H7 (cell line): ENCODE data around the gene PAN3. TPM values are rescaled to one million over a fixed set of nuclear protein-coding genes. Genes with fewer than 3 reads are reported as not detected.
A peak's percentile ranks its signal among the peaks of the same experiment; 100 is the strongest.
"Not testable (repeated sequence)": the region's sequence is repeated elsewhere in the genome, so short reads cannot be mapped to it uniquely, and the experiment has no call there.

Experiments used
- DNase-seq: peaks from one replicate; pipeline ENCODE4 v3.0.0; 2012
- H3K27me3 ChIP-seq: 2 replicates; pipeline ENCODE4 v1.6.0; 2011; ENCODE audit warnings: mild to moderate bottlenecking, low read length; ENCODE audit not compliant: control insufficient read depth, insufficient read depth
- H3K36me3 ChIP-seq: replicated peaks from 2 replicates; pipeline ENCODE4 v1.5.1; 2011; ENCODE audit warnings: low read length; ENCODE audit not compliant: control insufficient read depth, insufficient read depth
- H3K4me3 ChIP-seq: 2 replicates; pipeline ENCODE4 v1.5.1; 2011; ENCODE audit warnings: low read depth, mild to moderate bottlenecking, control low read depth, low read length, moderate library complexity; ENCODE audit not compliant: insufficient read depth
- total RNA-seq: library from RNA; depleted of rRNA; stranded (reverse); fragments of >200 nt; shearing (Covaris generic); gene quantifications from 2 replicates; pipeline ENCODE4 v1.2.3, GENCODE V29; 2014

Gene PAN3
- total RNA-seq, 1 experiment from 2014 or later: 15.8 TPM

GRCh38 chr13:28117689-28118377, 20.5 kb upstream of the PAN3 start:
- DNase-seq: no peak
- Histone ChIP-seq H3K36me3 (no peaks in the 10 kb centered on the region), H3K4me3 (no peak overlapping the region), H3K27me3 (no peaks in the 10 kb centered on the region)

GRCh38 chr13:28120317-28120716, 18.0 kb upstream of the PAN3 start:
- no peak for DNase-seq
- Histone ChIP-seq H3K4me3 (no peak overlapping the region), H3K27me3 (no peaks in the 10 kb centered on the region), H3K36me3 (no peaks in the 10 kb centered on the region)

- DNase-seq: no peak
- H3K4me3 ChIP-seq: no peak overlapping the region
- H3K27me3 ChIP-seq: no peaks in the 10 kb centered on the region
- H3K36me3 ChIP-seq: no peaks in the 10 kb centered on the region
Observed at GRCh38 chr13:28121224-28121623, 17.1 kb upstream of the PAN3 start.

GRCh38 chr13:28128030-28128429, 10.3 kb upstream of the PAN3 start:
- no peak for DNase-seq
- H3K27me3 ChIP-seq: no peaks in the 10 kb centered on the region
- no peaks in the 10 kb centered on the region for H3K36me3 ChIP-seq
- no peak overlapping the region for H3K4me3 ChIP-seq

- no peak overlapping the region for H3K4me3 ChIP-seq
- no peaks in the 10 kb centered on the region for H3K27me3 ChIP-seq
- H3K36me3 ChIP-seq: no peaks in the 10 kb centered on the region
- DNase-seq: no peak
Observed at GRCh38 chr13:28128926-28129325, 9.4 kb upstream of the PAN3 start.

- no peak for DNase-seq
- Histone ChIP-seq H3K27me3 (no peaks in the 10 kb centered on the region), H3K4me3 (no peak overlapping the region), H3K36me3 (no peaks in the 10 kb centered on the region)
Observed at GRCh38 chr13:28129911-28130693, 8.2 kb upstream of the PAN3 start.

GRCh38 chr13:28131646-28132045, 6.7 kb upstream of the PAN3 start:
- no peak for DNase-seq
- H3K27me3 ChIP-seq: no peaks in the 10 kb centered on the region

GRCh38 chr13:28136916-28137315, 1.4 kb upstream of the PAN3 start:
- Histone ChIP-seq H3K27me3 (no peaks in the 10 kb centered on the region), H3K4me3 (no peak overlapping the region; the same call in 1 of the 2 replicates), H3K36me3 (no peaks in the 10 kb centered on the region)
- no peak for DNase-seq

More at GRCh38 chr13:28131646-28132045, 6.7 kb upstream of the PAN3 start:
- no peaks in the 10 kb centered on the region for H3K36me3 ChIP-seq
- no peak overlapping the region for H3K4me3 ChIP-seq

GRCh38 chr13:28137596-28137995, 749 bp upstream of the PAN3 start:
- peak overlapping the region; percentile 90 for H3K4me3 ChIP-seq
- no peaks in the 10 kb centered on the region for H3K36me3 ChIP-seq
- DNase-seq: no peak

GRCh38 chr13:28138756-28139470, 568 bp downstream of the PAN3 start:
- Histone ChIP-seq H3K4me3 (peak overlapping the region; percentile 90), H3K36me3 (no peaks in the 10 kb centered on the region), H3K27me3 (no peaks in the 10 kb centered on the region)
- peak; percentile 89 for DNase-seq

More at GRCh38 chr13:28137596-28137995, 749 bp upstream of the PAN3 start:
- H3K27me3 ChIP-seq: no peaks in the 10 kb centered on the region

GRCh38 chr13:28140433-28141125, 2.2 kb downstream of the PAN3 start:
- Histone ChIP-seq H3K4me3 (peak overlapping the region; percentile 90), H3K36me3 (no peaks in the 10 kb centered on the region), H3K27me3 (no peaks in the 10 kb centered on the region)
- no peak for DNase-seq

- H3K36me3 ChIP-seq, H3K27me3 ChIP-seq, H3K4me3 ChIP-seq: not testable (repeated sequence)
- peak; percentile 41 for DNase-seq
Observed at GRCh38 chr13:28141542-28141941, 3.2 kb downstream of the PAN3 start.

GRCh38 chr13:28145049-28145448, 6.7 kb downstream of the PAN3 start:
- Histone ChIP-seq H3K27me3 (no peaks in the 10 kb centered on the region), H3K4me3 (no peak overlapping the region), H3K36me3 (no peaks in the 10 kb centered on the region)
- no peak for DNase-seq

- no peaks in the 10 kb centered on the region for H3K36me3 ChIP-seq
- DNase-seq: no peak
- H3K4me3 ChIP-seq: no peak overlapping the region
- no peaks in the 10 kb centered on the region for H3K27me3 ChIP-seq
Observed at GRCh38 chr13:28147495-28147894, 9.2 kb downstream of the PAN3 start.
